HCT116 (cell line): Measurements from ENCODE around the gene OSGIN1. TPM values are rescaled to one million over a fixed set of nuclear protein-coding genes. Genes with fewer than 3 reads are reported as not detected.

ENCODE experiments used
- total RNA-seq: library from RNA; stranded (reverse); gene quantifications from one replicate; pipeline ENCODE4 v1.2.1, GENCODE V29; 2021; ENCODE audit not compliant: unreplicated experiment

OSGIN1 gene
- total RNA-seq, 1 experiment from 2014 or later = 19.8 TPM

Other genes with a start within 250 kb of the OSGIN1 start
- gene HSBP1, start 145.3 kb upstream of the OSGIN1 start, total RNA-seq = 270 TPM
- gene MLYCD, start 54.1 kb upstream of the OSGIN1 start, total RNA-seq = 3.9 TPM
- 0.61 TPM for gene NECAB2, start 15.0 kb downstream of the OSGIN1 start, total RNA-seq
- gene SLC38A8, start 89.6 kb downstream of the OSGIN1 start, total RNA-seq = not detected
- gene MBTPS1, start 163.7 kb downstream of the OSGIN1 start, total RNA-seq = 111 TPM
- gene HSDL1, start 191.9 kb downstream of the OSGIN1 start, total RNA-seq = 35.8 TPM
- gene DNAAF1, start 192.1 kb downstream of the OSGIN1 start, total RNA-seq = 0.30 TPM
- 76.3 TPM for gene TAF1C, start 233.8 kb downstream of the OSGIN1 start, total RNA-seq
- gene ADAD2, start 237.9 kb downstream of the OSGIN1 start, total RNA-seq = not detected